T-helper 2 cell (primary cell): Measurements from ENCODE around the gene NUMB.

ENCODE experiments used
- DNase-seq, 5 experiments: peaks; one replicate each; pipeline versions ENCODE4 v3.0.0 to v3.0.0-alpha.2; 2012 to 2022

Gene NUMB

GRCh38 chr14:73289308-73289707 lies 169.0 kb downstream of the NUMB start:
- DNase-seq: no peak

DNA sequence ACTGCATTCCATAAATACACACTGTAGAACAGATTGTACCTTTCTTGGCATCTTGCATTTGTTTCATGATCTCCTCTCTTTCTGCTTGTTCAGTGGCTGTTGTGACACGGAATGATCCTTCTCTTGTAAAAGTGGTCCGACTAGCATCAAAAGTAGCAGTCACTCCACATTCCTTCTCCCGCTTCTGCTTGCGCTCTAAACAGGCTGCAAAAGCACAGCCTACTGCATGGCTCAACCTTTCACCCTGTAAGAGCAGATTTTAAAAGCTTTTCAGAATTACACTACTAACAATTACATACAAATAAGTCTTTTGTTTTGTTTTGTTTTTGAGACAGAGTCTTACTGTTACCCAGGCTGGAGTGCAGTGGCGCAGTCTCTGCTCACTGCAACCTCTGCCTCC lies 171.3 kb downstream of the NUMB start:
- no peak for DNase-seq

DNA sequence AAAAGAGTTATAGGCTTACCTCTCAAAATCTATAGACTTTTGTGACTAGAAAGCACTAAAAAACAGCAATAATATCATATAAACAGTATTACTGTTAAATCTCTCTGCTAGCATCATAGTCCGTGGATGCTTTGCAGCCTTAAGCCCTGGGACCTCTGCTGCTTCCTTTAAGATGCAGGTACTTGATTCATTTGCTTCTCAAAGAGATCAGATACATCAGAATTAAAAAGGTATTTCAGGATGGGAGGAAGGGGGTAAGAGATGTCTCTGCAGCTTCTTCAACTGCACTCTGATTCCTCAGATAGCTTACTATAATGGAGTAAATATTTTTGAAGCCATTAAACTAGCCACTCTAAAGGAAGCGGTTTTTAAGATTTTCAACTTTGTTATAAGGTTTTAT lies 171.7 kb downstream of the NUMB start:
- DNase-seq: no peak

DNA sequence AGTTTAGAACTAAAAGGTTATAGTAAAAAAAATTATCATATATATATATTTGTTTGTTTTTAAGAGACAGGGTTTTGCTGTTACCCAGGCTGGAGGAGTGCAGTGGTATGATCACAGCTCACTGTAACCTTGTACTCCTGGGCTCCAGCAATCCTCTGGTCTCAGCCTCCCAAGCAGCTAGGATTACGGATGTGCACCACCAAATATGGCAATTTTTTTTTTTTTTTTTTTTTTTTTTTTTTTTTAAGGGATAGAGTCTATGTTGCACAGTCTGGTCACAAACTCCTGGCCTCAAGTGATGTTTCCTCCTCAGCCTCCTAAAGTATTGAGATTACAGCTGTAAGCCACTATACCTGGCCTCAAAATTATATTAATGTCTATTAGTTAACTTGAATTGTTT lies 172.4 kb downstream of the NUMB start:
- no peak for DNase-seq

- DNase-seq: no peak
These were observed 174.6 kb downstream of the NUMB start for GRCh38 chr14:73283608-73284379.

DNA sequence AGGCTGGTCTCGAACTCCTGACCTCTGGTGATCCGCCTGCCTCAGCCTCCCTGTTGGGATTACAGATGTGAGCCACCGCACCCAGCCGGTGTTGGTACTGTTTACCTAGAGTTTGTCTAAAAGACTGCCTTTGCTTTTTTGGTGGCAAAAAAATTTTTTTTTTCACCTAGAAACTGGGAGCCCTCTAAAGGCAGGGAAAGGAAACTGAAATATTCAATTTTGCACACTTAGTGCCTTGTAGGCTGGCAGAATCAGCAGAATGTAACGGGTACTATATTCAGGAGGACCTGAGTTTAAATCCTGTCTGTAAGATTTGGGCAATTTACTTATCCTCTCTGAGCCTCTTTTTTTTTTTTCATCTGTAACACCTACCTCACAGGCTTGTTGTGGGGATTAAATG lies 177.4 kb downstream of the NUMB start:
- no peak for DNase-seq

- DNase-seq: no peak
These were observed 181.0 kb downstream of the NUMB start for GRCh38 chr14:73277376-73277775.

DNA sequence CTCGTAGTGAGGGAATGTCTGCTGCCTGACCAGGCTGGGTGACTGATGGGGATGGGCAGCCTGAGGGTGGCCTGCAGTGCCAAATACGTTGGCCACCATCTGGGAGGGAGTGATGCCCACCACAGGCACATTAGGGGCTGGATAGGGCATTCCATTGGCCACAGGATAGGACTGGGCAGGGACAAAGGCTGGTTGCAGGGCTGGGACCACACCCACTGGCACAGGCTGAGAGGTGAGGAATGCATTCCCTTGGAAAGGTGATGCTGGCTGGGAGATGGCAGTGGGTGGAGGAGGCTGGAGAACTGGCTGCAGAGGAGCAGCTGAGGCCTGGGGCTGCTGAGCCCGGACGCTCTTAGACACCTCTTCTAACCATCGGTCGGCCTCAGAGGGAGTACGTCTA lies 181.5 kb downstream of the NUMB start:
- DNase-seq: no peak

- DNase-seq: no peak
These were observed 184.5 kb downstream of the NUMB start for GRCh38 chr14:73273799-73274198.

GRCh38 chr14:73272393-73272792 lies 186.0 kb downstream of the NUMB start:
- DNase-seq: no peak

GRCh38 chr14:73269729-73270531 lies 188.4 kb downstream of the NUMB start:
- no peak for DNase-seq

DNA sequence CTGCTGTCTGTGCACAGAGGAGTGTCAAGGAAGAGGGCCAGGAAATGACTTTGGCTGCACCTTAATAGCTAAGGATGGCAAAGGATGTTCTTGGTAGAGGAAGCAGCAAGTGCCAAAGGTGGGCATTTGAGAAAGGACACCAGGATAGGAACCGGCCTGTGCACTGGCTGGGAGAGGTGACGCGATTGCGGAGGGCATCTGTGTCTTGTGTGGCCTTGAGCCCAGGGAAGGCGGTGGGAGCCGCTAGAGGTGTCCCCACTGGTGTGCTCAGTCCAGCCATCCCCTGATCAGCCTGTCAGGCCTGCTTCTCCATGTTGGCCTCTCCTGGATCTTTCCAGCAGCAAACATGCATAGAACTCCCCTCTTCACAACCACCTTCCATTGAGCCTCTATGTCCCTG lies 190.9 kb downstream of the NUMB start:
- no peak for DNase-seq

DNA sequence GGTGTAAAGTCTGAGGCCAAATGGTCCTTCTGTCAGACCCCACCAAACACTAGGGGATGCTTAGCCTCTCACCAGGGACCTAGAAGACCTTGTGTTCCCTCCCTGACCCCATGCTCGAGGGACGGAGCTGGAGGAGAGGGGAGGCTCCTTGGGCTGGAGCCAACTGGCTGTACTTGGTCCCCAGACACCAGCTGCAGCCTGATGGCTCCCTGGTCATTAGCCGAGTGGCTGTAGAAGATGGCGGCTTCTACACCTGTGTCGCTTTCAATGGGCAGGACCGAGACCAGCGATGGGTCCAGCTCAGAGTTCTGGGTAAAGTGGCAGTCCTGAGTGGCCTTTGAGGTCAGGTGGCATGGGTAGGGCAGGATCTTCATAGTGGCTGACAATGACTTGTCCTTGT lies 192.0 kb downstream of the NUMB start:
- DNase-seq: no peak

DNA sequence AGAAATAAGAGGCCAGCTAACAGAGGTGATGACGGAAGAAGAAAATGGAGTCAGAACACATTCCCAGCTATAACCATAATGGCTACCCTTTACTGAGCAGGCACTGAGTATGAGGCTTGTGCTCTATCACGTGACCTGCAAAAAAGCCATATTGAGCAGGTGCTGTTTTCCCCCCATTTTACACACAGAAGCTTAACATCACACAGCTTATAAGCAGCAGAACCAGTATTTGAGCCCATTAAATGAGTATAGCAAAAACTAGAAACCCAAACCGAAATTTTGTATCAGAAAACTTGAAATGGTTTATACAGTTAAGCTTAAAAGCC lies 192.7 kb downstream of the NUMB start:
- DNase-seq: no peak

DNA sequence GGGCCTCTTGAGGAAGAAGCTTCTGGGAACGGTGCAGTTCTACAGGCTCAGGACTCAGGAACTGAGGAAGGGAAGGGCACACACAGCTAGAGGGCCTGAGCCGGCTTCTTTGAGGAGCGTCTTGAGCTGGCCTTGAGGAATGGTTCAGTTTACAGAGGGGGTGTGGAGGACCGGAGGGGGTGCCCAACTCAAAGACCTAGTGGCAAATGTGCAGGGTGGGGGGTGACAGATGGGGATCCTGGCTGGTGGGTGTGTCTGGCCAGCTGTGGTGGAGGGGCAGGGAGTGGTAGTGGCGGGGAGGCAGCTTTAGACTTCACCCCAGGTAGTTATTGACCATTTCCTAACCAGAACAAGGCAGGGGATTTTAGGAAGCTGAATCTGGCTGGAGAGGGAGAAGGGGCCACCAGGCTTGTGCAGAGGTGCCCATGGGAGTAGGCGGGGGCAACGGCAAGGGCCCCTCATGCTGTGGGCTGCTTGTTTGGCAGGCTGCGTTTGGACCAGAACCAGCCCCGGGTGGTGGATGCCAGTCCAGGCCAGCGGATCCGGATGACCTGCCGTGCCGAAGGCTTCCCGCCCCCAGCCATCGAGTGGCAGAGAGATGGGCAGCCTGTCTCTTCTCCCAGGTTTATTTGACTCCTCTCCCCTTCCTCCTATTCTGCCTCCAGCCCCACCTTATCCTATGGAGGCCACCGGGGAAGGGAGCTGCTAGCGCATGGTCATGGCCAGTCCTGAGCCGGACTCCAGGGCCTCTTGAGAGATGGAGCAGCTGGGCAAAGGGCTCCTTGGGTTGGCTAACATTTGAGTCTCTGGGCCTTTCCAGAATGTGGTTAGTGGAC lies 193.2 kb downstream of the NUMB start:
- DNase-seq: no peak

DNA sequence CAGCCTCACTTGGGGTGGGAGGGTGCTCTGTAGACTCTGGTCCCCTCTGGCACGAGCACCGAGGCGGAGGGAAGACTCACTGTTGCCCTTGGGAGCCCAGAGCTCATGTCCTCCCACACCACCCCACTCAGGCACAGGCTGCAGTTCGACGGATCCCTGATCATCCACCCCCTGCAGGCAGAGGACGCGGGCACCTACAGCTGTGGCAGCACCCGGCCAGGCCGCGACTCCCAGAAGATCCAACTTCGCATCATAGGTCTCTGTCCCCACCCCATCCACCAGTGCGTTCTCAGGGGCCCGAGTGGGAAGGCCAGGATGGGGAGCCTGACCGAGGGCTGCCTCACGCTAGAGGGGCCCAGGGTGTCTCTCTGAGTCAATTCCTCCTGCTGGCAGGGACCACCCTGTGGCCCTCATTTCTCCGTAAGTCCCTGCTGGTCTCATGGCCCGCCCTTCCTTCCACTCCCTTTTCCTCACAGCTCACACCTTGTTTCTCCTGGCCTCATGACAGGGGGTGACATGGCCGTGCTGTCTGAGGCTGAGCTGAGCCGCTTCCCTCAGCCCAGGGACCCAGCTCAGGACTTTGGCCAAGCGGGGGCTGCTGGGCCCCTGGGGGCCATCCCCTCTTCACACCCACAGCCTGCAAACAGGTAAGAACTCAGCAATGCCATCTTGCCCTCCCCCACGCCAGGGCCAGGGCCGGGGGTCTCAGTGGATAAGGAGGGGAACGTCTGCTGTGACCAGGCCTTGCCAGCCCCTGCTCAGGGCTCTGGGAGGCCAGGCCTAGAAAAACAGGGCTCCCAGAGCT lies 194.1 kb downstream of the NUMB start:
- DNase-seq: no peak

- DNase-seq: no peak
These were observed 194.7 kb downstream of the NUMB start for GRCh38 chr14:73263606-73264005.

DNA sequence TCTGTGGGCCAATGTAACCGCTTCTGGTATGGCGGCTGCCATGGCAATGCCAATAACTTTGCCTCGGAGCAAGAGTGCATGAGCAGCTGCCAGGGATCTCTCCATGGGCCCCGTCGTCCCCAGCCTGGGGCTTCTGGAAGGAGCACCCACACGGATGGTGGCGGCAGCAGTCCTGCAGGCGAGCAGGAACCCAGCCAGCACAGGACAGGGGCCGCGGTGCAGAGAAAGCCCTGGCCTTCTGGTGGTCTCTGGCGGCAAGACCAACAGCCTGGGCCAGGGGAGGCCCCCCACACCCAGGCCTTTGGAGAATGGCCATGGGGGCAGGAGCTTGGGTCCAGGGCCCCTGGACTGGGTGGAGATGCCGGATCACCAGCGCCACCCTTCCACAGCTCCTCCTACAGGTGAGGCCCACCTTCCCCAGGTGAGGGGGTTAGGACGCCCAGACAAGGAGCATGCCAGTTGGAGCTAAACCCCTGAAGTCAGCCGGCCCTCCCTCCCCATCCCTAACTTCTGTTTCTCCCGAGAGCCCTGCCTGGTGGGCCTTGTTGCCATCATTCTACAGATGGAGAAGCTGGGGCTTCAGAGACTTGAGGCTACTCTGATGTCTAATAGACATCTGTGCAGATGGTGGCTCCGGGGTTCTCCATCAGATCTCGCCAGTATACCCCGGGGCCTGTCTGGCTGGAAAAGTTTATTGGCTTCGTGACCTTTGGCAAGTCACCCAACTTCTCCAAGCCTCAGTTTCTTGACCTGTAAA lies 195.7 kb downstream of the NUMB start:
- no peak for DNase-seq

- DNase-seq: no peak
These were observed 196.6 kb downstream of the NUMB start for GRCh38 chr14:73261520-73262426.

GRCh38 chr14:73261075-73261474 lies 197.3 kb downstream of the NUMB start:
- DNase-seq: no peak

DNA sequence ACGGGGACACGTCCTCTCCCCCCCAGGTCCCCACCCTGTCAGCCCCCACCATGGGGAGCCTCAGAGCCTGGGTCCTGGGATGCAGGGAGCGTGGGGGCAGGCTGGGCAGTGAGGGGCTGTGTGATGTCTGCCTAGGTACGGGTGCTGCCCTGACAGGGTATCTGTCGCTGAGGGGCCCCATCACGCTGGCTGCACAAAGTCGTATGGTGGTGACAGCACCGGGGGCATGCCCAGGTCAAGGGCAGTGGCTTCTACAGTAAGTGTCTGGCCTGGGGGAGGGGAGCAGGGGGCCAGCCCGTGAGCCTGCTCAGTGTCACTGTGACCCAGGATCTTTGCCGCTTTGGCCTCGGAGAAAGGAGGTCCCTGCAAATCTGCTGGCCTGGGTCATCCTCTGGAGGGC lies 197.8 kb downstream of the NUMB start:
- DNase-seq: no peak
